ENCODE data around the gene PAK5. TPM values are rescaled to one million over a fixed set of nuclear protein-coding genes. Genes with fewer than 3 reads are reported as not detected.

Gene PAK5
- total RNA-seq, 1 donor from 2014 or later: not detected

GRCh38 chr20:9637889-9638288 lies 201.0 kb downstream of the PAK5 start:
- no peak for DNase-seq (ENCODE audit: low spot score in 2 of 2)
- no peak for TF ChIP-seq CTCF (IDR thresholded peaks at IDR 0.05)
- H3K27me3 ChIP-seq: no peaks in the 10 kb centered on the region
- H3K4me1 ChIP-seq: no peaks in the 10 kb centered on the region
- no peaks in the 10 kb centered on the region for H3K9me3 ChIP-seq
- H3K27ac ChIP-seq: no peak overlapping the region
- intact Hi-C loops (cut with DNase I): no loop called here
- H3K4me3 ChIP-seq: no peak overlapping the region
- H3K36me3 ChIP-seq: no peaks in the 10 kb centered on the region

DNA sequence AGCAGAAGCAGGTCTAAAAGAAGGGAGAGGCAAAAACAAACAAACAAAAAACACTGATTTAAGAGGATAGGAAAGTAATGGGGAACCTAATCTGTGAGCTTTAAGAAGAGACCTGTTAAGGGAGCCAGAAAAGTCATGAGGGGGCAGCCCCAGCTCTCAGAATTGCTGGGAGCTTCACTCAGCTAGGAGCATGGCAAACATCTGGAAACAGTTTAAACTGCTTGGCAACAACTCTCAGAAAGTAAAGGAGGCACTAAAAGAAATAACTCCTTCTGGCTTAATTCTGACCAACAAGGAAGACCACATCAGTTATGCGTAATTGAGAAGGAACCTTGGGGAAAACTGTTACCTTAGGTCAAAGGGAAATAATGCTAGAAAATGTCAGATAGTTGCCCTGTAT lies 203.1 kb downstream of the PAK5 start:
- no peak overlapping the region for H3K27ac ChIP-seq
- H3K4me1 ChIP-seq: no peaks in the 10 kb centered on the region
- no peak overlapping the region for H3K4me3 ChIP-seq
- no peaks in the 10 kb centered on the region for H3K9me3 ChIP-seq
- TF ChIP-seq CTCF (IDR thresholded peaks at IDR 0.05): no peak
- no peaks in the 10 kb centered on the region for H3K27me3 ChIP-seq
- intact Hi-C loops (cut with DNase I): no loop called here
- DNase-seq (ENCODE audit: low spot score in 2 of 2): no peak
- H3K36me3 ChIP-seq: no peaks in the 10 kb centered on the region

DNA sequence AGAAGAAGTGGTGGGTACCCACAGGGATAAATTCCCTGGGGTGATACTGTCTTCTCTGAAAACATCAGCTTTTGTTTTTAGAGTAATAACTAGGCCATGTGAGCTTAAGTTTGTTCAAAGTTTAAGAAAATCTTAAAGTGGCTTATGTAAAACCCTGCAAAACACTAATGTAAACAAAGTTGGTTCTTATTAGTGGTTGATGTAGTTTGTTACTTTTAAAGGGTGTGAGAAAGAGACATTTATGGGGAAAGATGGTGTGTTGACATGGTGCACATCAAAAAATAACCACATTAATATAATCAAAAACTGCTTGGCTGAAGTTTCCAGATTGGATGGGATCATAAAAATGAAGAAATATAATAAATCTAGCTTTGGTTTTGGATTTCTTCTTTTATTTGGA lies 204.5 kb downstream of the PAK5 start:
- Histone ChIP-seq H3K4me3 (no peak overlapping the region), H3K27ac (no peak overlapping the region), H3K36me3 (no peaks in the 10 kb centered on the region), H3K9me3 (no peaks in the 10 kb centered on the region), H3K27me3 (no peaks in the 10 kb centered on the region), H3K4me1 (no peaks in the 10 kb centered on the region)
- TF ChIP-seq CTCF (IDR thresholded peaks at IDR 0.05): no peak
- intact Hi-C loops (cut with DNase I): no loop called here
- DNase-seq (ENCODE audit: low spot score in 2 of 2): no peak

DNA sequence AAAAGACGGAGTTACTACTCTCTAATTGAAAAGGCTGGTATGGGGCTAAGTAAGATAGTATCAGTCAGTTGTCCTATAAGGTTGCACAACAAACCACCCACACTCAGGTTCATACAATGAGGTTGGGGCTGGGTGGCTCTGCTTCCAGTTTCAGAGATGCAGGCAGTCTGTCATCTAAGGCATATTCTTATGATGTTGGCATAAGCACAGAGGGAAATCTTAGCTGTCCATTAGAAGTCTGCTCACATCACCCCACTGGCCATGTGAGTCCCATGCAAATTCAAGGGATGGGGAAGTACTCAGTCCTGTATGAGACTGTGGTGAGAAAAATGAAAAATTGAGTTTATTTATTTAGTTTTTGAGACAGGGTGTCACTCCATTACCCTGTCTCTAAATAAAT lies 205.9 kb downstream of the PAK5 start:
- no peak for TF ChIP-seq CTCF (IDR thresholded peaks at IDR 0.05)
- Histone ChIP-seq H3K27ac (no peak overlapping the region), H3K4me1 (no peaks in the 10 kb centered on the region), H3K4me3 (no peak overlapping the region), H3K36me3 (no peaks in the 10 kb centered on the region), H3K27me3 (no peaks in the 10 kb centered on the region), H3K9me3 (no peaks in the 10 kb centered on the region)
- no peak for DNase-seq (ENCODE audit: low spot score in 2 of 2)
- intact Hi-C loops (cut with DNase I): no loop called here

GRCh38 chr20:9632265-9632664 lies 206.6 kb downstream of the PAK5 start:
- Histone ChIP-seq H3K4me1 (no peaks in the 10 kb centered on the region), H3K9me3 (no peaks in the 10 kb centered on the region), H3K27ac (no peak overlapping the region), H3K36me3 (no peaks in the 10 kb centered on the region), H3K4me3 (no peak overlapping the region), H3K27me3 (no peaks in the 10 kb centered on the region)
- TF ChIP-seq CTCF (IDR thresholded peaks at IDR 0.05): no peak
- no peak for DNase-seq (ENCODE audit: low spot score in 2 of 2)
- intact Hi-C loops (cut with DNase I): no loop called here

DNA sequence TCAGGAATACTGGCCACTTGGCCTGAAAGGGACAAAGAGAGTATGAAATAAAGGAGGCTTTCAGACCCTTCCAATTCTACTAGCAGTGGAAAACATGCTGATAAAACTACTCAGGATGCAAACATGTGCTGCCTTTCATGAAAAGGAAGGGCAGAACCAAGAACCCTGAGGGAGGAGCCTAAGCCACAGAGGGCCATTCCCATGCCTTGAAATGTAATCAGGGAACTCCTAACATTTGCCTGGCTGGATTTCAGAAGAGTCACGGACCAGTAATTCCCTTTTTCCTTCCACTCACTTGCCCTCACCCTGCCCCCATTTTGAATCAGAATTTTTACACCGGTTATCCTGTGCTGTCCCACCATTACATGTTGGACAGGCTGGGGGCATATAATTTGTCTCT lies 208.3 kb downstream of the PAK5 start:
- Histone ChIP-seq H3K27ac (no peak overlapping the region), H3K4me1 (no peaks in the 10 kb centered on the region), H3K27me3 (no peaks in the 10 kb centered on the region), H3K4me3 (no peak overlapping the region), H3K9me3 (no peaks in the 10 kb centered on the region), H3K36me3 (no peaks in the 10 kb centered on the region)
- intact Hi-C loops (cut with DNase I): no loop called here
- no peak for DNase-seq (ENCODE audit: low spot score in 2 of 2)
- no peak for TF ChIP-seq CTCF (IDR thresholded peaks at IDR 0.05)
